Body of pancreas (tissue), 4 donors: Measurements from ENCODE around the gene HOXB4.

Experiments
- CTCF ChIP-seq, 7 experiments: fragments of 450-650 bp in 4 of 7; fragments of 200-600 bp in 3 of 7; sonication (generic) in 3 of 7; IDR thresholded peaks; one replicate each; pipeline ENCODE4 v1.5.1; 2016 to 2019; ENCODE audit warnings: antibody characterized with exemption in 7 of 7
- POLR2A ChIP-seq, 3 donors: fragments of 450-650 bp; IDR thresholded peaks; one replicate each; pipeline ENCODE4 v1.6.1; 2016; ENCODE audit warnings: antibody characterized with exemption in 3 of 3, mild to moderate bottlenecking in 2 of 3

DNA sequence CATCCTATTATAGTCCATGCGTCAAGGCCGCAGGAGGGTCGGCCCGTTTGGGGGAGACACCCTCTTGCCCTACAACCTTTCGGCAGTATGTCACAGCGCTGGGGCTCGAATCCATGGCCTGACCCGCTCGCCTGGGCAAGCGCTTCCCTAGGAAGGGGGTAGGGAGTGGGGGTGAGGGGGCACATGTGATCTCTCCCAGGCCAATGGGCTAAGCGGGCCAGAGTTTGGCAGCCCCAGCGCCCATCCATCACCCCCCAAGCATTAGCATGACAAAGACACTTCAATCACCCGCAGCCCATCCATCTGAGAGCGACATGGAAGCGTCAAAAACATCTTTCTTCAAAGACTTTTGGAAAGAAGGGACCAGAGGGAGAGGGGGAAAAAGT lies 47.3 kb downstream of the HOXB4 start, which contains the start of gene HOXB1:
- TF ChIP-seq POLR2A (IDR thresholded peaks at IDR 0.05) (no peak), CTCF (IDR thresholded peaks at IDR 0.05) (no peak)
